ENCODE results near the gene LDB1. TPM values are rescaled to one million over a fixed set of nuclear protein-coding genes. Genes with fewer than 3 reads are reported as not detected.

The LDB1 gene
- total and polyA plus RNA-seq, 4 donors = 2.4 to 51.9 (median 10.3) TPM

- TF ChIP-seq GABPA (IDR thresholded peaks at IDR 0.05 in 1 of 2, conservative IDR thresholded peaks at IDR 0.05 in 1 of 2) (peak in 1 of 2 donors; percentile 86), ZBTB33 (IDR thresholded peaks at IDR 0.05) (peak; percentile 83), RAD21 (IDR thresholded peaks at IDR 0.05) (peak; percentile 73 to 82), FOXA2 (IDR thresholded peaks at IDR 0.05) (no peak), YY1 (IDR thresholded peaks at IDR 0.05) (peak; percentile 98), RXRA (IDR thresholded peaks at IDR 0.05) (peak; percentile 52 to 57)
Observed at GRCh38 chr10:102132563-102133372, 12.6 kb upstream of the LDB1 start, which contains the start of gene PPRC1 (continued).

- Histone ChIP-seq H3K27me3 (ENCODE audit: control insufficient read depth in 4 of 4, insufficient read depth in 4 of 4, low read length in 3 of 4) (no peaks in the 10 kb centered on the region), H3K4me3 (ENCODE audit: low read depth in 1 of 3, low read length in 3 of 3) (peak overlapping the region; percentile 79 to 87 (median 86)), H3K9ac (ENCODE audit: low read depth in 1 of 2, low read length in 2 of 2) (peak overlapping the region; percentile 31 to 75), H3K36me3 (ENCODE audit: control insufficient read depth in 4 of 4, insufficient read depth in 3 of 4, low read depth in 1 of 4, low read length in 3 of 4) (no peaks in the 10 kb centered on the region), H3K9me3 (ENCODE audit: control insufficient read depth in 4 of 4, low read length in 3 of 4) (no peaks in the 10 kb centered on the region), H3K27ac (ENCODE audit: low read depth in 1 of 2, low read length in 2 of 2) (peak overlapping the region; percentile 95 to 96), H3K4me1 (ENCODE audit: control insufficient read depth in 4 of 4, insufficient read depth in 4 of 4, low read length in 3 of 4) (peaks cover 0 to 17% (median 12%) of the 10 kb centered on the region in 4 donors)
- no peak for TF ChIP-seq MAX (IDR thresholded peaks at IDR 0.05)
- TF ChIP-seq RAD21 (IDR thresholded peaks at IDR 0.05) = no peak
- TF ChIP-seq FOXA1 (IDR thresholded peaks at IDR 0.05) = no peak
- TF ChIP-seq REST (IDR thresholded peaks at IDR 0.05) = no peak
- 16% methylated on average over 8 of the region's 8 CpGs for WGBS
- no peak for DNase-seq (ENCODE audit: low spot score)
Observed at GRCh38 chr10:102132193-102132562, 12.0 kb upstream of the LDB1 start.

- no peak for DNase-seq (ENCODE audit: low spot score)
- 92% methylated on average over 8 of the region's 8 CpGs for WGBS
- Histone ChIP-seq H3K4me3 (ENCODE audit: low read depth in 1 of 3, low read length in 3 of 3) (no peak overlapping the region), H3K4me1 (ENCODE audit: control insufficient read depth in 4 of 4, insufficient read depth in 4 of 4, low read length in 3 of 4) (peaks cover 0 to 17% (median 12%) of the 10 kb centered on the region in 4 donors), H3K9me3 (ENCODE audit: control insufficient read depth in 4 of 4, low read length in 3 of 4) (no peaks in the 10 kb centered on the region), H3K27me3 (ENCODE audit: control insufficient read depth in 4 of 4, insufficient read depth in 4 of 4, low read length in 3 of 4) (no peaks in the 10 kb centered on the region), H3K36me3 (ENCODE audit: control insufficient read depth in 4 of 4, insufficient read depth in 3 of 4, low read depth in 1 of 4, low read length in 3 of 4) (no peaks in the 10 kb centered on the region), H3K9ac (ENCODE audit: low read depth in 1 of 2, low read length in 2 of 2) (no peak overlapping the region), H3K27ac (ENCODE audit: low read depth in 1 of 2, low read length in 2 of 2) (no peak overlapping the region)
- TF ChIP-seq CTCF (IDR thresholded peaks at IDR 0.05; ENCODE audit: low read depth, low read length, missing input control) (no peak), ATF3 (IDR thresholded peaks at IDR 0.05) (no peak), JUND (IDR thresholded peaks at IDR 0.05) (no peak), RAD21 (IDR thresholded peaks at IDR 0.05) (no peak), GABPA (IDR thresholded peaks at IDR 0.05 in 1 of 2, conservative IDR thresholded peaks at IDR 0.05 in 1 of 2) (no peak), FOXA1 (IDR thresholded peaks at IDR 0.05) (no peak), NR2F2 (IDR thresholded peaks at IDR 0.05) (no peak), MAX (IDR thresholded peaks at IDR 0.05) (no peak), SP1 (IDR thresholded peaks at IDR 0.05) (no peak), HNF4A (conservative IDR thresholded peaks at IDR 0.05) (no peak), ZBTB33 (IDR thresholded peaks at IDR 0.05) (no peak), YY1 (IDR thresholded peaks at IDR 0.05) (no peak)
Observed at GRCh38 chr10:102131286-102132170, 11.4 kb upstream of the LDB1 start.

All from liver (tissue), 9 donors.